HepG2 (cell line): Measurements from ENCODE around the gene HPS1. TPM values are rescaled to one million over a fixed set of nuclear protein-coding genes. Genes with fewer than 3 reads are reported as not detected.

Experiments
- GPBP1L1 ChIP-seq: sonication (generic); formaldehyde crosslinking; IDR thresholded peaks from 2 replicates; pipeline ENCODE4 v1.5.0; 2020; ENCODE audit warnings: mild to moderate bottlenecking, missing genetic modification reagents
- HOXA5 ChIP-seq: sonication (generic); formaldehyde crosslinking; IDR thresholded peaks from 2 replicates; pipeline ENCODE4 v1.4.0; 2020; ENCODE audit warnings: missing genetic modification reagents
- REL ChIP-seq: sonication (generic); formaldehyde crosslinking; conservative IDR thresholded peaks from 2 replicates; pipeline ENCODE4 v1.8.0; 2022; ENCODE audit warnings: mild to moderate bottlenecking, missing genetic modification reagents, moderate library complexity
- SMARCC2 ChIP-seq: fragments of 450-650 bp; IDR thresholded peaks from 2 replicates; pipeline ENCODE4 v1.6.1; 2017; ENCODE audit warnings: antibody characterized with exemption, mild to moderate bottlenecking
- SNAPC4 ChIP-seq: sonication (generic); formaldehyde crosslinking; IDR thresholded peaks from 2 replicates; pipeline ENCODE4 v1.4.0; 2020; ENCODE audit warnings: mild to moderate bottlenecking, missing genetic modification reagents
- SOX6 ChIP-seq, 2 experiments: fragments of 450-650 bp in 1 of 2; sonication (generic) in 1 of 2; formaldehyde crosslinking in 1 of 2; IDR thresholded peaks; 2 replicates each; pipeline versions ENCODE4 v1.4.0 to v1.6.1; 2017 to 2020; ENCODE audit warnings: antibody characterized with exemption in 1 of 2, mild to moderate bottlenecking in 1 of 2, missing genetic modification reagents in 1 of 2
- STAG1 ChIP-seq: sonication (generic); formaldehyde crosslinking; IDR thresholded peaks from 2 replicates; pipeline ENCODE4 v1.4.0; 2020; ENCODE audit warnings: missing genetic modification reagents
- SYNCRIP ChIP-seq: fragments of 200-400 bp; formaldehyde crosslinking; IDR thresholded peaks from 2 replicates; pipeline ENCODE4 v1.6.1; 2018; ENCODE audit warnings: mild to moderate bottlenecking, low read depth, low read length; ENCODE audit not compliant: insufficient read depth
- ZHX2 ChIP-seq, 2 experiments: sonication (generic) in 1 of 2; formaldehyde crosslinking in 1 of 2; IDR thresholded peaks; 2 replicates each; pipeline versions ENCODE4 v1.6.1 to v1.9.0; 2014 to 2022; ENCODE audit warnings: antibody characterized with exemption in 1 of 2, borderline replicate concordance in 1 of 2, inconsistent platforms in 1 of 2, low read depth in 1 of 2, missing genetic modification reagents in 1 of 2
- ZNF280D ChIP-seq: sonication (generic); formaldehyde crosslinking; IDR thresholded peaks from 2 replicates; pipeline ENCODE4 v1.5.1; 2020; ENCODE audit warnings: mild to moderate bottlenecking, missing genetic modification reagents
- ZNF430 ChIP-seq: sonication (generic); formaldehyde crosslinking; IDR thresholded peaks from 2 replicates; pipeline ENCODE4 v1.9.0; 2021; ENCODE audit warnings: mild to moderate bottlenecking, missing genetic modification reagents
- ZNF484 ChIP-seq: sonication (generic); formaldehyde crosslinking; IDR thresholded peaks from 2 replicates; pipeline ENCODE4 v1.5.1; 2020; ENCODE audit warnings: mild to moderate bottlenecking, low read depth, missing genetic modification reagents, borderline replicate concordance
- polyA plus RNA-seq, 8 experiments: library from polyadenylated mRNA; depleted of rRNA in 3 of 8; stranded (reverse) in 7 of 8; unstranded in 1 of 8; fragments of >200 nt; fragmentation: Illumina TruSeq in 4 of 8; extraction: Trizol in 4 of 8; gene quantifications; 2 replicates each; pipeline versions ENCODE4 v1.2.1 to v1.2.3, GENCODE V29; 2011 to 2016; ENCODE audit warnings: low read depth in 4 of 8, missing spikeins in 1 of 8, mixed read lengths in 1 of 8; ENCODE audit not compliant: insufficient read depth in 1 of 8
- total RNA-seq, 5 experiments: library from RNA; depleted of rRNA; stranded (reverse); fragments of >200 nt; fragmentation: Illumina TruSeq; extraction: Trizol; gene quantifications; 2 replicates each; pipeline ENCODE4 v1.2.3, GENCODE V29; 2016; ENCODE audit warnings: low read depth in 1 of 5

The HPS1 gene
- total and polyA plus RNA-seq, 2 of the 13 experiments (the other 11 are each of a cell fraction or from before 2014, with no cell fraction given), result 24.6 to 25.8 TPM

GRCh38 chr10:98446661-98447221 is at the start of gene HPS1 (continued):
- TF ChIP-seq ZNF484, result no peak
- no peak for TF ChIP-seq REL (CRISPR knock-in tag)
- TF ChIP-seq ZNF280D (CRISPR knock-in tag), result 0 out of 2 replicates have a peak, but pooled peaks have one; percentile 38
- no peak for TF ChIP-seq SMARCC2
- TF ChIP-seq ZHX2 (IDR thresholded peaks at IDR 0.05; ENCODE audit: low read depth), result 0 out of 2 replicates have a peak, but pooled peaks have one; percentile 37
- TF ChIP-seq ZHX2 (CRISPR knock-in tag; IDR thresholded peaks at IDR 0.05; ENCODE audit: borderline replicate concordance), result no peak
- no peak for TF ChIP-seq SYNCRIP
- no peak for TF ChIP-seq SOX6 (IDR thresholded peaks at IDR 0.05)
- 0 out of 2 replicates have a peak, but pooled peaks have one; percentile 17 for TF ChIP-seq SOX6 (CRISPR knock-in tag; IDR thresholded peaks at IDR 0.05)
- TF ChIP-seq ZNF430, result peak; percentile 52; the same call in 1 of the 2 replicates
- no peak for TF ChIP-seq SNAPC4
- no peak for TF ChIP-seq GPBP1L1
- TF ChIP-seq STAG1 (CRISPR knock-in tag), result no peak
- peak; percentile 71; the same call in 1 of the 2 replicates for TF ChIP-seq HOXA5 (CRISPR knock-in tag)
